Measurements from ENCODE around the gene UFC1. TPM values are rescaled to one million over a fixed set of nuclear protein-coding genes. Genes with fewer than 3 reads are reported as not detected.

UFC1 gene
- total and polyA plus RNA-seq, 2 of the 13 experiments (the other 11 are each of a cell fraction or from before 2014, with no cell fraction given), result 72.8 to 85.2 TPM

GRCh38 chr1:161168906-161169305 lies 15.1 kb downstream of the UFC1 start:
- POLR2A ChIA-PET, result no interaction called here
- H3K36me3 ChIP-seq (replicated peaks in 1 of 2; ENCODE audit: control insufficient read depth in 1 of 2, insufficient read depth in 2 of 2, low read length in 2 of 2), result peaks cover 9 to 41% of the 10 kb centered on the region in 2 experiments
- H3K4me2 ChIP-seq (ENCODE audit: low read depth, low read length), result no peak overlapping the region
- H3K9me3 ChIP-seq (ENCODE audit: low read length), result no peaks in the 10 kb centered on the region
- intact Hi-C loops (cut with micrococcal nuclease; ENCODE audit: unreplicated experiment), result no loop called here
- no peak overlapping the region for H3K4me3 ChIP-seq (replicated peaks in 1 of 3; ENCODE audit: insufficient read depth in 1 of 3, low read depth in 2 of 3, low read length in 3 of 3)
- peaks cover 15% of the 10 kb centered on the region for H3K4me1 ChIP-seq (ENCODE audit: insufficient read depth, low read length)
- H3K27me3 ChIP-seq (ENCODE audit: control insufficient read depth in 1 of 2, insufficient read depth in 2 of 2, low read length in 2 of 2), result no peaks in the 10 kb centered on the region
- DNase-seq (ENCODE audit: low spot score), result no peak
- H3K79me2 ChIP-seq (ENCODE audit: insufficient read depth, low read length), result peaks cover 2% of the 10 kb centered on the region
- TF ChIP-seq ZNF652 (CRISPR knock-in tag; IDR thresholded peaks at IDR 0.05; ENCODE audit: borderline replicate concordance, low read depth), result no peak
- no peak for TF ChIP-seq CC2D1A (CRISPR knock-in tag; IDR thresholded peaks at IDR 0.05)
- no peak for TF ChIP-seq CEBPG (CRISPR knock-in tag; IDR thresholded peaks at IDR 0.05)
- no peak for TF ChIP-seq GATAD2A (CRISPR knock-in tag; IDR thresholded peaks at IDR 0.05)
- no peak for TF ChIP-seq ZNF883 (CRISPR knock-in tag; IDR thresholded peaks at IDR 0.05; ENCODE audit: not compliant biosample characterization)
- no peak for TF ChIP-seq TSC22D2 (CRISPR knock-in tag; IDR thresholded peaks at IDR 0.05; ENCODE audit: borderline replicate concordance)
- no peak for TF ChIP-seq NFIC (IDR thresholded peaks at IDR 0.05; ENCODE audit: low read length)
- WGBS (ENCODE audit: low lambda C conversion rate), result 94% methylated on average over 6 of the region's 9 CpGs
- H3K27ac ChIP-seq (ENCODE audit: extremely low read length, insufficient read depth, low read length), result no peak overlapping the region
- no peak for FAIRE-seq
- H4K20me1 ChIP-seq (ENCODE audit: insufficient read depth, low read length), result no peaks in the 10 kb centered on the region
- CTCF ChIA-PET (ENCODE audit: low intra/inter-chr PET ratio, low total read pairs), result no interaction called here
- H2AFZ ChIP-seq (ENCODE audit: low read length), result no peak overlapping the region
- no peak overlapping the region for H3K9ac ChIP-seq (ENCODE audit: insufficient read depth, low read depth, low read length)
- no TSS peak for BruUV-seq (replicated peaks)
- no peak for ATAC-seq
- in situ Hi-C loops (cut with HindIII; ENCODE audit: extremely low pct_ligation_motif_present, low pct_unique_long_range_greater_than_20kb), result no loop called here

- Histone ChIP-seq H2AFZ (ENCODE audit: low read length) (no peak overlapping the region), H4K20me1 (ENCODE audit: insufficient read depth, low read length) (no peaks in the 10 kb centered on the region), H3K36me3 (replicated peaks in 1 of 2; ENCODE audit: control insufficient read depth in 1 of 2, insufficient read depth in 2 of 2, low read length in 2 of 2) (peaks cover 11 to 43% of the 10 kb centered on the region in 2 experiments), H3K4me1 (ENCODE audit: insufficient read depth, low read length) (peaks cover 16% of the 10 kb centered on the region), H3K9ac (ENCODE audit: insufficient read depth, low read depth, low read length) (no peak overlapping the region), H3K79me2 (ENCODE audit: insufficient read depth, low read length) (peaks cover 2% of the 10 kb centered on the region), H3K4me2 (ENCODE audit: low read depth, low read length) (no peak overlapping the region), H3K4me3 (replicated peaks in 1 of 3; ENCODE audit: insufficient read depth in 1 of 3, low read depth in 2 of 3, low read length in 3 of 3) (no peak overlapping the region), H3K27me3 (ENCODE audit: control insufficient read depth in 1 of 2, insufficient read depth in 2 of 2, low read length in 2 of 2) (no peaks in the 10 kb centered on the region), H3K27ac (ENCODE audit: extremely low read length, insufficient read depth, low read length) (no peak overlapping the region), H3K9me3 (ENCODE audit: low read length) (no peaks in the 10 kb centered on the region)
- ATAC-seq, result no peak
- TF ChIP-seq MXI1 (IDR thresholded peaks at IDR 0.05; ENCODE audit: borderline replicate concordance, low read depth, low read length), result no peak
- TF ChIP-seq ZBTB7B (CRISPR knock-in tag; IDR thresholded peaks at IDR 0.05), result no peak
- no peak for TF ChIP-seq TCF7 (IDR thresholded peaks at IDR 0.05; ENCODE audit: low read depth)
- TF ChIP-seq CAMTA2 (CRISPR knock-in tag; IDR thresholded peaks at IDR 0.05; ENCODE audit: borderline replicate concordance), result no peak
- TF ChIP-seq ZNF253 (CRISPR knock-in tag; IDR thresholded peaks at IDR 0.05; ENCODE audit: borderline replicate concordance), result no peak
- no peak for TF ChIP-seq NFE2L1 (CRISPR knock-in tag; IDR thresholded peaks at IDR 0.05; ENCODE audit: borderline replicate concordance)
- no peak for TF ChIP-seq NFIC (IDR thresholded peaks at IDR 0.05; ENCODE audit: low read length)
- in situ Hi-C loops (cut with HindIII; ENCODE audit: extremely low pct_ligation_motif_present, low pct_unique_long_range_greater_than_20kb), result no loop called here
- no peak for DNase-seq (ENCODE audit: low spot score)
- intact Hi-C loops (cut with micrococcal nuclease; ENCODE audit: unreplicated experiment), result no loop called here
- FAIRE-seq, result no peak
- ChIA-PET POLR2A (no interaction called here), CTCF (ENCODE audit: low intra/inter-chr PET ratio, low total read pairs) (no interaction called here)
- 84% methylated on average over 5 of the region's 5 CpGs for WGBS (ENCODE audit: low lambda C conversion rate)
- BruUV-seq (replicated peaks), result no TSS peak
Observed at GRCh38 chr1:161171191-161171590, 17.4 kb downstream of the UFC1 start.

Data from HepG2 (cell line).